ENCODE measurements around the gene SATB2. TPM values are rescaled to one million over a fixed set of nuclear protein-coding genes. Genes with fewer than 3 reads are reported as not detected.

Gene SATB2
- total RNA-seq, 1 donor, result 53.2 TPM

DNA sequence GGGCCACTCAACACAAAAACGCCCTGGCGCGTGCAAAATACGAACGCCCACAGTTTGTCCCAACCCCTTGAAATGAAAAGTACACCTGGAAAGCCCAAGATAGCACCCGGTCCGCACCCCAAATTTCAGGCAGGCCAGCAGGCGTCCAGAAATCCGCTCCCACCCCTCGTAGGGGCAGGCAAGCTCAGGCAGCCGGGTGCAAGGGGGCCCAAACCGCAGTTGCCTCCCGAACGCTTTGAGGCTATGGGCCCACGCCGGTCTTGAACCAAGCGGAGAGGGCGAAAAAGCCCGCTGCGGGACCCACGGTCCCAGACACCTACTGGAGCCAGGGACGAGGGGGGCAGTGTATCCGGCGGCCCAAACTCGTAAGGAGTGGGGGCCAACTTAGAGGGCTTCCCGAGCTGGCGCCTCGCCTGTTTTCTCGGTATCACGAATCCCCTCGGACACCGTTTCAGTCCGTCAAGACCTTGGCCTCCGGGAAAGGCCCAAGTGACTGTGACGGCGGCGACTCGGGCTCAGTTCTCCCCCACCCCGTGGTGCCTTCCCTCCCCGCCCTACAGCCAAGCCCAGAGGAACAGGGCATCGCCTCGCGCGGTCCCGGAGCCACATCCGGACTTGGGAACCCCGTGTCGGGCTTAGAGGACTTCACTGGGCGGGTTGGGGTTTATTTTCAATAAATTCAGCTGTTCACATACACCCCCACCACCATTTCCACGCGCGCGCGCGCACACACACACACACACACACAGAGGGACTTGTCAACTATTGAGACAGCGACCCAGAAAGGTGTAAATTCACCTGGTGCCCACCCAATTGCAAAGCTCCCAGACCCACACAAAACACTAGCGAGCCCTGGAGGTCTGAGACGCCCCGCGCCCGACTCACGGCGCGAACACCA is 6.2 kb upstream of the SATB2 start:
- no peaks in the 10 kb centered on the region for H3K9me3 ChIP-seq (ENCODE audit: low read depth, low read length)
- no peaks in the 10 kb centered on the region for H4K20me1 ChIP-seq (ENCODE audit: insufficient read depth, low read length)
- H3K27me3 ChIP-seq (ENCODE audit: insufficient read depth, low read length), result peaks cover 44% of the 10 kb centered on the region
- peak overlapping the region; percentile 96 for H2AFZ ChIP-seq (ENCODE audit: low read length)
- H3K27ac ChIP-seq (ENCODE audit: low read depth, low read length), result peak overlapping the region; percentile 88
- peak; percentile 95 for DNase-seq (ENCODE audit: insufficient read length, low spot score, missing footprints)
- peaks cover 47% of the 10 kb centered on the region for H3K79me2 ChIP-seq (ENCODE audit: insufficient read depth, low read length)
- peaks cover 4% of the 10 kb centered on the region for H3K4me1 ChIP-seq (ENCODE audit: insufficient read depth, low read length)
- H3K4me2 ChIP-seq (ENCODE audit: insufficient read depth, low read length), result peak overlapping the region; percentile 97
- H3K4me3 ChIP-seq (ENCODE audit: insufficient read depth, low read length), result peak overlapping the region; percentile 87
- no peaks in the 10 kb centered on the region for H3K36me3 ChIP-seq (ENCODE audit: insufficient read depth, low read length)
- TF ChIP-seq, protein P1, sequence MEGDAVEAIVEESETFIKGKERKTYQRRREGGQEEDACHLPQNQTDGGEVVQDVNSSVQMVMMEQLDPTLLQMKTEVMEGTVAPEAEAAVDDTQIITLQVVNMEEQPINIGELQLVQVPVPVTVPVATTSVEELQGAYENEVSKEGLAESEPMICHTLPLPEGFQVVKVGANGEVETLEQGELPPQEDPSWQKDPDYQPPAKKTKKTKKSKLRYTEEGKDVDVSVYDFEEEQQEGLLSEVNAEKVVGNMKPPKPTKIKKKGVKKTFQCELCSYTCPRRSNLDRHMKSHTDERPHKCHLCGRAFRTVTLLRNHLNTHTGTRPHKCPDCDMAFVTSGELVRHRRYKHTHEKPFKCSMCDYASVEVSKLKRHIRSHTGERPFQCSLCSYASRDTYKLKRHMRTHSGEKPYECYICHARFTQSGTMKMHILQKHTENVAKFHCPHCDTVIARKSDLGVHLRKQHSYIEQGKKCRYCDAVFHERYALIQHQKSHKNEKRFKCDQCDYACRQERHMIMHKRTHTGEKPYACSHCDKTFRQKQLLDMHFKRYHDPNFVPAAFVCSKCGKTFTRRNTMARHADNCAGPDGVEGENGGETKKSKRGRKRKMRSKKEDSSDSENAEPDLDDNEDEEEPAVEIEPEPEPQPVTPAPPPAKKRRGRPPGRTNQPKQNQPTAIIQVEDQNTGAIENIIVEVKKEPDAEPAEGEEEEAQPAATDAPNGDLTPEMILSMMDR (IDR thresholded peaks at IDR 0.05; ENCODE audit: extremely low read depth, low read depth, low read length), result no peak

DNA sequence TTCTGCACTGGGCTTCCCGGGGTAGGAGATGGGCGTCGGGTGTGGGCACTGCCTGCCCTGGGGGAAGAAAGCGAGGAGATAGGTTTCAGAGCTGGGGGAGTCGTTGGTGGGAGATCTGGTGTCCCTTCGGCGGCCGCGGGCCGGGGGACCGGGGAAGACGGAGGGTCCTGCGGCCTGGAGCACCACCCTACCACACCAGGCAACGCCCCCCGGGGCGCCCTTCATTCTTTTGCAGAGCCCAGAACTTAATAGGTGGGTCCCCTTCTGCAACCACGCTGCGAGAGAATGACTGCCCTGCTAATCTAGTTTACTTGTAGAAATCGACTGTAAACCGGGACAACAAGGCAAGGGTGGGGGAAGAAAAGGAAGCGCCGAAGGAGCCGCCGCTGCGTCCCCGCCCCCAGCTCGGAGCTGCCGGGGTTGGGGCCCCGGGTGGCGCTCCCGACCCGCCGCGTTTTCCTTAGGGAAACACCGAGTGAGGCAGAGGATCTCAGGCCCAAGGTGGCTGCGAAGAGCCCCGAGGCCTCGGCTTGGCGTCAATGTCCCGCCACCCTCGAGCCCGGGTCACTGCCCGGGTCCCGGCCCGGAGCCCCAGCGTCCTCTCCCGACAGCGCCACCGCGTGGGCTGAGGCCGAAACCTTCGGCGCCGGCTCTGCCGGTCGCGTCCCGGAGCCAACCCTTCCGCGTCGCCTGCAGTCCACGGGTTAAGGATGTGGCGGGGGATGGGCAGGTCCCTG is 5.4 kb upstream of the SATB2 start:
- Histone ChIP-seq H3K36me3 (ENCODE audit: insufficient read depth, low read length) (no peaks in the 10 kb centered on the region), H4K20me1 (ENCODE audit: insufficient read depth, low read length) (no peaks in the 10 kb centered on the region), H3K9me3 (ENCODE audit: low read depth, low read length) (no peaks in the 10 kb centered on the region), H3K4me2 (ENCODE audit: insufficient read depth, low read length) (peak overlapping the region; percentile 97), H3K4me3 (ENCODE audit: insufficient read depth, low read length) (peak overlapping the region; percentile 87), H3K27ac (ENCODE audit: low read depth, low read length) (peak overlapping the region; percentile 88), H3K27me3 (ENCODE audit: insufficient read depth, low read length) (peaks cover 37% of the 10 kb centered on the region), H2AFZ (ENCODE audit: low read length) (peak overlapping the region; percentile 96), H3K4me1 (ENCODE audit: insufficient read depth, low read length) (peaks cover 3% of the 10 kb centered on the region), H3K79me2 (ENCODE audit: insufficient read depth, low read length) (peaks cover 54% of the 10 kb centered on the region)
- TF ChIP-seq, protein P1 (IDR thresholded peaks at IDR 0.05; ENCODE audit: extremely low read depth, low read depth, low read length), result peak; percentile 75
- DNase-seq (ENCODE audit: insufficient read length, low spot score, missing footprints), result peak; percentile 99

DNA sequence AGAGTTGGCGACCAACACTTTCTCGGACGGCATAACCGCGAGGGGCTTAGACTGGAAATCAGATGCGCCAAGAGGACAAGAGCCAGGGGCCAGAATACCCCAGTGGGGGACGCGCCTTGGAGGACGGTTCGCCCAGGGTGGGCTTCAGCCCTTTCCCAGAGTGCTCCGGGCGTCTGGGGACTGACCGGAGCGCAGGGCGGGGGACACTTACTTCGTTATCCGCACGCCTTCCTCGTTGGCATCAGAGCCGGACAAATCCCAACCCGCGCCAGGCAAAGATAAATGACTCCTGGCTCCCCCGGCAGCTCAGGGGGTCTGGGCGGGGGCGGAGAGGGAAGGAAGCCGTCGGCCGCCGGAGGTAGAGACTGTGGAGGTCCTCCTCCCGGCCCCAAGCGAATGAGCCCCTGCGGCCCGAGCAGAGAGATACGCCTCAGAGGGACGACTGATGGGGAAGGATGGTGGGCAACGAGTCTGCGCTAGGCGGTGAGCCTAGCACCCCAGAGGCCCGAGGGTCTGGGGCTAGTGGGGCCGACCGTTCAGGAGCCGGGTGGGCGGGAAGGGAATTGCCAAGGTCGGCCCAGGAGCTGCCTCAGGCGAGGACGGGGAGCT is 4.7 kb upstream of the SATB2 start:
- H3K27ac ChIP-seq (ENCODE audit: low read depth, low read length), result peak overlapping the region; percentile 88
- peak overlapping the region; percentile 87 for H3K4me3 ChIP-seq (ENCODE audit: insufficient read depth, low read length)
- H3K9me3 ChIP-seq (ENCODE audit: low read depth, low read length), result no peaks in the 10 kb centered on the region
- peaks cover 30% of the 10 kb centered on the region for H3K27me3 ChIP-seq (ENCODE audit: insufficient read depth, low read length)
- peak overlapping the region; percentile 97 for H3K4me2 ChIP-seq (ENCODE audit: insufficient read depth, low read length)
- peak; percentile 95 for DNase-seq (ENCODE audit: insufficient read length, low spot score, missing footprints)
- peaks cover 60% of the 10 kb centered on the region for H3K79me2 ChIP-seq (ENCODE audit: insufficient read depth, low read length)
- no peaks in the 10 kb centered on the region for H4K20me1 ChIP-seq (ENCODE audit: insufficient read depth, low read length)
- TF ChIP-seq, protein P1 (IDR thresholded peaks at IDR 0.05; ENCODE audit: extremely low read depth, low read depth, low read length), result no peak
- peak overlapping the region; percentile 96 for H2AFZ ChIP-seq (ENCODE audit: low read length)
- no peaks in the 10 kb centered on the region for H3K36me3 ChIP-seq (ENCODE audit: insufficient read depth, low read length)
- H3K4me1 ChIP-seq (ENCODE audit: insufficient read depth, low read length), result peaks cover 3% of the 10 kb centered on the region

All from osteoblast (primary cell).